ENCODE data around the gene RNF112. TPM values are rescaled to one million over a fixed set of nuclear protein-coding genes. Genes with fewer than 3 reads are reported as not detected.

Gene RNF112
- total RNA-seq, 2 experiments from 2014 or later, result 0.47 TPM; not detected in 1

GRCh38 chr17:19404264-19404663, 6.8 kb upstream of the RNF112 start:
- DNase-seq (ENCODE audit: low spot score), result no peak
- Histone ChIP-seq H2AFZ (ENCODE audit: low read length) (no peak overlapping the region), H3K4me2 (ENCODE audit: low read length) (no peak overlapping the region), H4K20me1 (ENCODE audit: insufficient read depth, low read length) (no peaks in the 10 kb centered on the region), H3K79me2 (ENCODE audit: insufficient read depth, low read depth, low read length) (no peaks in the 10 kb centered on the region), H3K9me2 (ENCODE audit: insufficient read depth, low read length) (no peaks in the 10 kb centered on the region), H3K4me3 (ENCODE audit: low read depth, low read length, poor library complexity, severe bottlenecking) (no peak overlapping the region), H3K9me3 (ENCODE audit: low read length) (no peaks in the 10 kb centered on the region), H3K36me3 (ENCODE audit: insufficient read depth, low read length) (no peaks in the 10 kb centered on the region), H3K4me1 (ENCODE audit: insufficient read depth, low read length, poor library complexity, severe bottlenecking) (no peaks in the 10 kb centered on the region), H3K27ac (ENCODE audit: low read depth, low read length, poor library complexity, severe bottlenecking) (no peak overlapping the region)
- CTCF ChIA-PET (ENCODE audit: unreplicated experiment), result no interaction called here
- POLR2A ChIA-PET, result no interaction called here
- no peak for TF ChIP-seq CTCF (conservative IDR thresholded peaks at IDR 0.05; ENCODE audit: low read length)
- no peak for TF ChIP-seq EZH2phosphoT487 (IDR thresholded peaks at IDR 0.05; ENCODE audit: borderline replicate concordance, low read depth, low read length)
- no TSS peak for BruUV-seq (replicated peaks)
- intact Hi-C loops (cut with micrococcal nuclease; ENCODE audit: unreplicated experiment), result no loop called here

GRCh38 chr17:19405114-19405513, 5.9 kb upstream of the RNF112 start:
- no peaks in the 10 kb centered on the region for H3K79me2 ChIP-seq (ENCODE audit: insufficient read depth, low read depth, low read length)
- ChIA-PET POLR2A (interaction anchor here (0.5 kb wide), 1 partner anchor 74 kb away, joined by 3 read pairs; no protein-coding TSS in a partner anchor), CTCF (ENCODE audit: unreplicated experiment) (no interaction called here)
- no peak overlapping the region for H3K27ac ChIP-seq (ENCODE audit: low read depth, low read length, poor library complexity, severe bottlenecking)
- no peaks in the 10 kb centered on the region for H3K4me1 ChIP-seq (ENCODE audit: insufficient read depth, low read length, poor library complexity, severe bottlenecking)
- BruUV-seq (replicated peaks), result no TSS peak
- H4K20me1 ChIP-seq (ENCODE audit: insufficient read depth, low read length), result no peaks in the 10 kb centered on the region
- H3K4me2 ChIP-seq (ENCODE audit: low read length), result no peak overlapping the region
- no peaks in the 10 kb centered on the region for H3K36me3 ChIP-seq (ENCODE audit: insufficient read depth, low read length)
- intact Hi-C loops (cut with micrococcal nuclease; ENCODE audit: unreplicated experiment), result no loop called here
- no peaks in the 10 kb centered on the region for H3K9me2 ChIP-seq (ENCODE audit: insufficient read depth, low read length)
- H3K9me3 ChIP-seq (ENCODE audit: low read length), result no peaks in the 10 kb centered on the region
- TF ChIP-seq CTCF (conservative IDR thresholded peaks at IDR 0.05; ENCODE audit: low read length) (no peak), EZH2phosphoT487 (IDR thresholded peaks at IDR 0.05; ENCODE audit: borderline replicate concordance, low read depth, low read length) (no peak)
- no peak overlapping the region for H3K4me3 ChIP-seq (ENCODE audit: low read depth, low read length, poor library complexity, severe bottlenecking)
- H2AFZ ChIP-seq (ENCODE audit: low read length), result no peak overlapping the region
- DNase-seq (ENCODE audit: low spot score), result no peak

- CTCF ChIA-PET (ENCODE audit: unreplicated experiment), result no interaction called here
- POLR2A ChIA-PET, result no interaction called here
- DNase-seq (ENCODE audit: low spot score), result no peak
- Histone ChIP-seq H3K4me2 (ENCODE audit: low read length) (no peak overlapping the region), H3K4me3 (ENCODE audit: low read depth, low read length, poor library complexity, severe bottlenecking) (no peak overlapping the region), H3K4me1 (ENCODE audit: insufficient read depth, low read length, poor library complexity, severe bottlenecking) (no peaks in the 10 kb centered on the region), H3K79me2 (ENCODE audit: insufficient read depth, low read depth, low read length) (no peaks in the 10 kb centered on the region), H2AFZ (ENCODE audit: low read length) (no peak overlapping the region), H3K9me3 (ENCODE audit: low read length) (no peaks in the 10 kb centered on the region), H3K9me2 (ENCODE audit: insufficient read depth, low read length) (no peaks in the 10 kb centered on the region), H4K20me1 (ENCODE audit: insufficient read depth, low read length) (no peaks in the 10 kb centered on the region), H3K36me3 (ENCODE audit: insufficient read depth, low read length) (no peaks in the 10 kb centered on the region), H3K27ac (ENCODE audit: low read depth, low read length, poor library complexity, severe bottlenecking) (no peak overlapping the region)
- TF ChIP-seq EZH2phosphoT487 (IDR thresholded peaks at IDR 0.05; ENCODE audit: borderline replicate concordance, low read depth, low read length) (no peak), CTCF (conservative IDR thresholded peaks at IDR 0.05; ENCODE audit: low read length) (no peak)
- intact Hi-C loops (cut with micrococcal nuclease; ENCODE audit: unreplicated experiment), result no loop called here
- BruUV-seq (replicated peaks), result no TSS peak
These were observed 3.3 kb upstream of the RNF112 start for GRCh38 chr17:19407601-19408345.

All from OCI-LY7 (cell line).